T-helper 1 cell (primary cell): ENCODE data around the gene CALHM3.
"Not testable (repeated sequence)": the region's sequence is repeated elsewhere in the genome, so short reads cannot be mapped to it uniquely, and the experiment has no call there.

Source experiments
- DNase-seq, 5 donors: peaks; one replicate each; pipeline ENCODE4 v3.0.0-alpha.2; 2012 to 2020

Gene CALHM3

DNA sequence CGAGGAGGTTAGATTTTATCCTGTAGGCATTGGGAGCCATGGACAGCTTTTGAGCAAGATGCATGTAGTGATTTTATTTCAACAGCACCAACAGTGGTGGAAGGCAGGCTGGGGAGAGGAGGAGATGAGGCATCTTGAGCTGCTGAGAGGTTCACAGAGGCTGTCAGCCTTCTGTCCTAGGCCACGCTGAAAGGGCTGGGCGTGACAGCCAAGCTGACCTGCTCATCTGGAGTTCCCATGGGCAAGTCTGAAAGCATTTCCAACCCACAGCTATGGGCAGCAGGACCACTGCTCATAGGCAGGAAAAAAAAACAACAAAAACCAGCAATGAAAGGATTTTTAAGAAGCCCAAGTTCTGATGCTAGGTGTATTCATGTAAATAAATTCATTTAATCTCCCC, 22.1 kb upstream of the CALHM3 start:
- DNase-seq, result no peak

DNA sequence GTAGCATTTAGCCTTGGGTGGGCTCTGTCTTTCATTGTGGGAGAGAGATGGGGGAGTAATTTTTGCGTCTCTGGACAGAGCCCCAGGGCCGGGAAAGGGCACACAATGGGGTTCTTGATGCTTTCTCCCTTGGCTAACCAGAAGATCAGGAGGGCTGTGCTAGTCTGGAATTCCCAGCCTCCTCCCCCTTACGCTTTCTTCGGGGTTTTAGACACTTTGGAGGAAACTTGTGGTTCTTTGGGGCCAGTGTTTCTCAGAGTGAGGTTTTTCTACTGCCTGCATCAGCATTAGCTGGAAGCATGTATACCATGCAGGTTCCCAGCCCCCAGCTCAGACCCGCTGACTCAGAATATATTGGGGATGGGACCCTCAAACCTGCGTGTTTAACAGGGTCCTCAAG, 21.4 kb upstream of the CALHM3 start:
- no peak for DNase-seq

DNA sequence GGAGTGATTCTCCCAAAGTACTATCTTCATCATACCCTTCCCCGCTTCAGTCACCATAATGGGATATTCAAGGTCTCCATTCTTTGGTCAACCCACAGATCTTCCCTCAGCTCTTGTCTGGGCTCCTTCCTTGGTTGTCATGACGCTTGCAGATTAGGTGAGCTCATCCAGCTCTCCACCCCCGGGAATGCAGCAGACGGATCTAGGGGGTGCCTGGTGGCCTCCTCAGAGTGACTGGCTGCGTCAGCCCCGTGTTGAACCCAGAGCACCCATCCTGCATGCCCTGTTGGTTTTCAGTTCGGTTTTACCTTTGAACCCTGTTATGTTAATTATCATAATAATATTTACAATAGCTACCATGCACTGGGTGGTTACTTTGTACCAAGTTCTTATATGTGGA, 20.8 kb upstream of the CALHM3 start:
- DNase-seq, result no peak

DNA sequence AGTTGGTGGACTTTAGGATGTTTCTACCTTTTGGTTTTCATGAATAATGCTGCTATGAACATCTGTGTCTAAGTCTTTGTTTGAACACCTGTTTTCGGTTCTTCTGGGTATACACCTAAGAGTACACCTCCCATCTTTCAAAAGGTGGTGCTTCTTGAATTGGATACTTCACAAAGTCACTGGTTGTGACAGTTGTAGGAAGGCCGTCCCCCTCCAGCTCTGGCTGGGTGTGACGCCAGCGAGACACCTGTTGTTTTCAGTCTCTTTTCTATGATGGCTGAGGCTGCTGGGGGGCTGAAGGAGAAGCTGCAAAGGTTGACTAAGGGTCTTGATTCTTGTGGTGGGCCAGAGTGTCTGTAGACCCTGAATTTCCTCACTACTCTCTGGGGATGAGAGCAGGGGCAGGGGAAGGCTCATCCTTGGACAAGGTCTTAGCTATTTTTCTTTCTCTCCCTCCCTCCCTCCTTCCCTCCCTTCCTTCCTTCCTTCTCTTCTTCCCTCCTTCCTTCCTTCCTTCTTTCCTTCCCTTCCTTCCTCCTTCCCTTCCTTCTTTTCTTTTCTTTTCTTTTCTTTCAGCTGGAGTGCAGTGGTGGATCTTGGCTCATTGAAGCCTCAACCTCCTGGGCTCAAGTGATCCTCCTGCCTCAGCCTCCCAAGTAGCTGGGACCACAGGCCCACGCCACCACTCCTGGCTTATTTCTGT, 20.0 kb upstream of the CALHM3 start:
- DNase-seq, result no peak

DNA sequence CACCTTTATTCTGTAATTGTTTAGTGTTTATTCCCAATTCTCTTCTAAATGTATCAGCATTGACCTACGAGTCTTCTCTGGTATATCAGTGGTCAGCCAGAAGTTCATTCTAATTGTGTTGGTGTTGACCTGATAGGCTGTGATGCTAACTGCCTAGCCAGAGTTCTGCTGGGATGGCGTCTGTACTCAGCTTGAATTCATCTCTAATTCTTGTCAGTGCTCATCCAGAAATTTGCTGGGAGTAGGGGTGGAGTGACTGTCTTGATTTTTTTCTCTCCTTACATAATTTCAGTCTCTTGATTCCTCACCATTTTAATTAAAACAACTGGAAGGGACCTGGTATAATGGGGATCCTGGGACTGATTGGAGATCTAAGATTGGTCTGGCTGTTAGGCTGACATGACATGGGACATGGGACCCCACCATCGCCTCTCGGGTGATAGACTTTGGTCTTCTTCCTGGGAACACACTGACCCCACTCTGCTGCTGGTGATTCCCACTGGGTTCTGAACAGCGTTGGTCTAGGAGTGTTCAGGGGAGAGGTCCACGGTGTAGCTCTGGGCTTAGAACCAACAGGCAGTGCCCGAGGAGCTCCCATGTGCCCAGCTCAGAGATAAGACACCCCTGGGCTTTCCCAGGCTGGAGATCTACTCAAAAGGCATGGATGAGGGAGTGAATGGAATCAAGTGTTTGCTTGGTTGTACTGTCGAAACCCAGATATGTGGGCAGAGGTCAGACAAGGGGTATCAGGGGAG, 18.3 kb upstream of the CALHM3 start:
- no peak for DNase-seq

DNA sequence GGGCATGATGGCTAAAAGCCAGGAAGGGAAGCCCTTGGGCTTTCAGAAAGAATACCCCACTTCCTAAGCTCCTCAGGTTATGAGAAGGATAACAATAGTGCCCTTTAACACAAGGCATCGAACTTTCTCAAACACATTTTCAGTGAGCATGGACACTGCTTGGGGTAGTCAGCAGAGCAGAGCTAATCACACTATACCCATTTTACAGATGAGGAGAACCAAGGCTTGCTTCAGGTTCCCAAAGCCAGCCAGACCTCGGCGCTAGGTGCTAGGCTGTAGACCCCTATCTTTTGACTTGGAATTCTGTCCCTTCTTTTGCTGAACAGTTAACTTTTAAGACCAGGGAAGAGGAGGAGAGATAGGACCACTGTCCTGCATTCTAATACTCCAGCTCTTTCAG, 16.3 kb upstream of the CALHM3 start:
- no peak for DNase-seq

DNA sequence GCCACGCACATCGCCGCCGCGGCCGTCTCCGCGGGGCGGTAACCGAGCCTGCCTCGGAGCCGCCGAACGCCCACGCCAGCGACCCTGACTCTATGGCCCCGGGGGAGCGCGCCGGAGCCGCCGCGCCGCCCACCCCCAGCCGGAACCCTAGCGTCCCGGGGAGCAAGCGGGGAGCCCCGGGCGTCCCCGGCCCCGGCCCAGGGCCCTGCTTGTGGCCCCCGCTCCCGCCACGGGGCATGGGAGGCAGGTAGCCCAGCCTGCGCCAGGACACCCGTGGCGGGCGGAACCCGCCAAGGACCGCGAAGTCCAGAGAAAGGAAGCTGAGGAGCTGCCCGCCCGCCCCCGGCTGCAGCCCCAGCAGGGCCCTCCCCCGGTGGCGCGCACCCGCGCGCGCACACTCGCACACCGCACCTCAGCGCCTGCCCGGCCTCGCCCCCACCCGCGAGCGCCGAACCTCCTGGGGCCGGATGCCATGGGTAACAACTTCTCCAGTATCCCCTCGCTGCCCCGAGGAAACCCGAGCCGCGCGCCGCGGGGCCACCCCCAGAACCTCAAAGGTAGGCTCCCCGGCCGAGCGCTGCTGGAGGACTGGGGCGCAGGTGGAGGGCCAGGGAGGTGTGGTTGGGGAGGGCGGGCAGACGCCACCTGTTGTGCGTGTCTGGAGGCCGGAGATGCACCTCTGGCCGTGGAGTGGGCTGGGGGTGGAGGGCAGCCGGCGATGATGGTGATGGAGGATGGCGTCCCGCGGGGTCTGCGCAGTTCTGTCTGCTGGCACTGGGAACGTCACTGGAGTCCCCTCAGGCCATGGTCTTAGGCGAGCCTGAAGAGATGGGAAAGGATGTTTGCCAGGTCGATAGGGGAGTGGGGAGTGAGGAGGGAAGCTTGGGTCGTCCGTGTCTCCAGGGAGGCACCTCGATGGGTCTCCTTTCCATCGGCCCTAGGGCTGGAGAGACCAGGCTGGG, 15.2 kb upstream of the CALHM3 start:
- DNase-seq, result peak in 2 of 5 donors; percentile 10 to 41

DNA sequence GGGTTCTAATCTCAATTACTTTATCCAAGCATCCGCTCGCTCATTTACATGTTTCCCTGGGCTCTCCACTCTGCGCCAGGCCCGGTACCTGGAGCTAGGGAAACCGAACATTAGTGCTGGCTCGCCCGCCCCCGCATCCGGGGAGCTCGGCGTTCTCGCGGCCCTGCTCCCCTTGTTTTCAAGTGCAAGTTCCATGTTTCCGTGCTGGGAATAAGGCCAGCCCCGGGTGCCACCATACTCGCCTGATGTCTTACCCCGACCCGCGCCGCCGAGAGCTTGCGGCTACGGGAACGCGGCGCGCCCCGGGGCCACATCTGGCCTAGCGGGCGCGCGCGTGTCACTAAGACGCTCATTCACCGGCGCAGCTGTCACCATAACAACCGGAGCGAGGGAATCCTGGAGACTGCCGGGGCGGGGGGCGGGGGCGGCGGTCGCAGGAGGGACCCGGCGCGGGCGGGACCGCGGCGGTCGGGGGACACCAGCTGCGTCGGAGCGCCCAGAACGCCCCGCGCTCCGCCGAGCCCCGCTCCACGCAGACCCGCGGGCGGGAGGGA, 14.4 kb upstream of the CALHM3 start, which contains the start of gene NEURL1:
Gene NEURL1 (plus strand): TSS at position 344 of the 554 bp plus-strand sequence. CDS start 683 bp downstream, outside the sequence.
- DNase-seq, result peak in 2 of 5 donors; percentile 11 to 30

DNA sequence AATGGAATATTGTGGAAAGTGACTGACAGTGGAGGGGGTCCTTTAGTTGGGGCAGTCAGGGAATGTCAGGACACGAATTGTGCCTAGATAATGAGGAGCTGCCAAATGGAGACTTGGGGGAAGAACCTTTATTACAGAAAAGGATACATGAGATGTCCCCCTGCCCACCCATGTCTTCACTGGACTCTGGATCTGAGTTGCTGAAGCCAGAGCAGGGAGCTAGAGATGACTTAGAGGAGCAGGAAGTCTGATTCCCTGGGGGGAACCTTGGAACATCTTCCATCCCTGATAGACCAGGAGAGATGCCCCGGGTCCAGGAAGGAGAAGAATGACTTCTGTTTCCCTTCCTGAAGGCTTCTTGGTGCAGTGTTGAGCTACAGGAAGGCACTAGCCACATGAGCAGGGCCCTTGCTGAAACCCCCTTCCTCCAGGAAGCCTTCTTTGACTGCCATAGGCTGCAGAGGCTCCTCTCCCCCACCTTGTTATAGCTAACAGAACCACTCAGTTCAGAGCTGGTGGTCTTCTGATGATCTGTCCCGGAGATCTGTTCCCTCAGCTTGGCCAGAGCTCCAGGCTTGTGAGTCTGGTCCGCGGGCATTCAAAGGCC, 13.7 kb upstream of the CALHM3 start:
- DNase-seq, result no peak

DNA sequence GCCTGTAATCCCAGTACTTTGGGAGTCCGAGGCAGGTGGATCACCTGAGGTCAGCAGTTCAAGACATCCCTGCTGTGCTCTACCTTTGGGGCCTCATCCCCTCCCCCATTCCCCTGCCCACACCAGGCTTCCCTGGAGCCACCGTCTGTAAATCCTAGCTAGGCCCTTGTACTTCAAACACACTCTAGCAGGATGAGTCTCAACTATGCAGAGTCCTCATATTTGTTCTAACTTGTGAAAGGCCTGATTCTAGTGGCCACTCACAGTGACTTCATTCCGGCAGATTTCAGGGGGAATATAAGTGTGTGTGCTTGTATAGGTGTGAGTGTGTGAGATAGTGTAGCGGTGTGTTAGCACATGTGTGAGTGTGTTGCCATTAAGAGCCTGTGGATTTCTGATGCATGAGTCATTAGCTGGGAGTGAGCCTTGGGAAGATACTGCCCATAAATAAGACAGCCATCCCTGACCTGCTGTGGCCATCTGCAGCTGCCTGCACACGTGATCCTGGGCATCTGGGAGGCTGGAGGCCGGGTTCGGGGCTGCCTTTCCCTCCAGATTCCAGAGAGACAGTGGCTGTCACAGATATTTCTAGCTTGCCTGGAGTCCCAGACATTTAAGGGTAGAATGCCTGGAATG, 12.8 kb upstream of the CALHM3 start:
- DNase-seq, result no peak

DNA sequence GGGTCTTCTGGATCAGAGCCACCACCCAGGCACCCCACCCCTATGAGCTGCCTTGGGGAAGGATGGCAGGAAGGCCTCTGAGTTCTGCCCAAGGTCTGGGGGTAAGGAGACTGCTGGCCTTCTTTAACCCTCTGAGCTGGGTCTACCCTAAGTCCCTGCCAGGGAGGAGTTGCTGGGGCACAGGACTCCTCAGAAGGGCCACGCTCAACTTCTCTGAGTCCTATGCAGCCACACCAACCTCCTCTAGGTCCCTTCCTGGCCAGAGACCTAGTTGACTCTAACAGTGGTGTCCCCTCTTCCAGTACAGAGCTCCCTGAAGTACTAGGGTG, 11.9 kb upstream of the CALHM3 start:
- no peak for DNase-seq

DNA sequence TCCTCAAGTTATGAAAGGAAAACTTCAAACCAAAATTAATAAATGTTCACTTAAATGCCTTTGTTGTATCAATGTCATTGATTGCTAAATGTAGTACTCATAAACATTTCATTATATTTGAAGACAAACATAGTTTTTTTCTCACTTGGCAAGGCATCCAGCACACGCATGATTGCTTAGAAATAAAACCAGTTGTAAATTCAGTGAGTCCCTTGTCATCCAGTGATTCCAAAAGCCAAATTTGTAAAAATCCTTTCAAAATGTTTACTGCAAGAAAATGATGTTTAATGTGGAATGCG, 8.3 kb upstream of the CALHM3 start:
- DNase-seq, result no peak

DNA sequence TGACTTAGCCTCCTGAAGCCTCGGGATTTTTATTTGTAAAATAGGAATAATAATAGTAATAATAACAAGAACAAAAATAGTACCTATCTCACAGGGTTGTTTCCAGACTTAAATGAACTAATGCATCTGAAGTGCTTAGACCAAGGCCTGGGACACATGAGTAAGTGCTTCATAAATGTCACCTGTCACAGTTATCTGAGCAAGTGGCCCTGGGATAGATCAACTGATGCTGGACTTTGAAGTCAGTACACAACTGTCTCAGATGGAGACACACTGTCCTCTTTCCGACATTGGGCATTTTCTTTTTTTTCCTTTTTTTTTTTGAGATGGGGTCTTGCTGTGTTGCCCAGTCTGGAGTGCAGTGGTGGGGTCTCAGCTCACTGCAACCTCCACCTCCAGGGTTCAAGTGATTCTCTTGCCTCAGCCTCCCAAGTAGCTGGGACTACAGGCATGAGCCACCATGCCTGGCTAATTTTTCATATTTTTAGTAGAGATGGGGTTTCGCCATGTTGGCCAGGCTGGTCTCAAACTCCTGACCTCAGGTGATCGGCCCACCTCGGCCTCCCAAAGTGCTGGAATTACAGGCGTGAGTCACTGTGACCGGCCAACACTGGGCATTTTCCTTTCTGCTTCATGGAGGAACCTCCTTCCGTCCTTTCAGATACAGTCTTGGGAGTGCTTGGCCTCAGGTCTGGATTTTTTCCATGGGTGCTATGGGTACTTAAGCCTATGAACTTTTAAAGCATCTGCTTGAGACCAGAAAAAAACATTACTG, 7.8 kb upstream of the CALHM3 start:
- DNase-seq, result not testable (repeated sequence)

DNA sequence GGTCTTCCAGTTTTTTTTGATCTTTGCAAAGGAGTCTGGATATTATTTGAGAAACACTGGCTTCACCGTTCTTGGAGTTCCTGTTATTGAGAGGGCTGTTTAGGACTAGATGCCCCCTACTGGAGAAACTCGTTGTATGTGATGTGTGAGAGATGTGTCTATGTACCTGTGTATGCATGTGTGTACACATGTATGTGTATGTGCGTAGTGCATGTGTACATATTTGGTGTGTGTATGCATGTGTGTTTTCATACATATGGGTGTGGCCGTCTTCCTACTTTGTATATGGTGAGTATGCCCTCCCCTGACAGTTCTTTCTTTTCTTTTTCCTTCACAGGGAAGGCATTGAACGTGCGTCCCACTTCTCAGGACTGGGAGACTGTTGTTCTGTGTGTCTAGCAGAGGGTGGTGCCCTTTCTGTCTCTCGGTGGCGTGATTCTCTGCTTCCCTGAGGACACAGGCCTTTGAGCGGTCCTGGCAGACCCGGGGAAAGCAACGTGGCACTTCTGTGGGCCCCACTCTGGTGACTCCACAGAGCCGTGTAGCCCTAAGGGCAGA, 3.0 kb upstream of the CALHM3 start:
- peak in 3 of 5 donors; percentile 32 to 78 (median 36) for DNase-seq

DNA sequence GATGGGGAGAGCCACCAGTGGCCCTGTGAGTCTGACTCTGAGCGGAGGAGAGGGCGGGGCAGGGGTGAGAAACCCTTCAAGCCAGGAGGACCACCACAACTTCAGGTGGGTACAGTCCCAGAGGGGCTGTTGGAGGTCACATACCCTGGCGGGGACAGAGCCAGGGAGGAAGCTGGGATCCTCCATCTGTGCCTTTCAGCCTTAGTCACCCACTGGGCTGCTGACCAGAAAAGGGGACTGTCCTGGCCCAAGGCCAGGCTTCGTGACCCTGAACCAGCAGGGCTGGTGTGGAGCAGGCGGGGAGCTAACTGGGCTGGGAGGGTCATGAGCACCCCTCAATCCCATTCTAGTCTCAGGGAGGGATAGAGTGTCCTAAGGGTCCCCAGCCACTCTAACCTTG, 1.5 kb upstream of the CALHM3 start:
- no peak for DNase-seq

DNA sequence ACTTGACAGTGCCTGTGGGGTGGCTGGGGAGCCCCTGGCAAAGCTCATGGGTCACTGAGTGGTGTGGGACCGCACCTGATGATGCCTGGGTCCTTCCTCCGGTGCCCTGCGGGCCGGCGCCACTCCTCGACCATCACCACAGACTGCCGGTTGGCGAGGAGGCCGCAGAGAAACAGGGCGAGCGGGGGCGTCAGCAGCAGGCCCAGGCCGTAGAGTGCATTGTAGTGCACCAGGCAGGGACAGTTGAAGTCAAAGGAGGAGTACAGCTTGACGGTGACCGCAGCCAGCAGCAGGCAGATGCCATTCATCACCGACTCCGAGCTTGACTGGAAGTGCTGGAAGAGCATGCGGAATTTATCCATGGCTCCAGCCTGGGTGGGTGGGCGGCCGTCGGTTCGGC, 369 bp downstream of the CALHM3 start:
- no peak for DNase-seq

DNA sequence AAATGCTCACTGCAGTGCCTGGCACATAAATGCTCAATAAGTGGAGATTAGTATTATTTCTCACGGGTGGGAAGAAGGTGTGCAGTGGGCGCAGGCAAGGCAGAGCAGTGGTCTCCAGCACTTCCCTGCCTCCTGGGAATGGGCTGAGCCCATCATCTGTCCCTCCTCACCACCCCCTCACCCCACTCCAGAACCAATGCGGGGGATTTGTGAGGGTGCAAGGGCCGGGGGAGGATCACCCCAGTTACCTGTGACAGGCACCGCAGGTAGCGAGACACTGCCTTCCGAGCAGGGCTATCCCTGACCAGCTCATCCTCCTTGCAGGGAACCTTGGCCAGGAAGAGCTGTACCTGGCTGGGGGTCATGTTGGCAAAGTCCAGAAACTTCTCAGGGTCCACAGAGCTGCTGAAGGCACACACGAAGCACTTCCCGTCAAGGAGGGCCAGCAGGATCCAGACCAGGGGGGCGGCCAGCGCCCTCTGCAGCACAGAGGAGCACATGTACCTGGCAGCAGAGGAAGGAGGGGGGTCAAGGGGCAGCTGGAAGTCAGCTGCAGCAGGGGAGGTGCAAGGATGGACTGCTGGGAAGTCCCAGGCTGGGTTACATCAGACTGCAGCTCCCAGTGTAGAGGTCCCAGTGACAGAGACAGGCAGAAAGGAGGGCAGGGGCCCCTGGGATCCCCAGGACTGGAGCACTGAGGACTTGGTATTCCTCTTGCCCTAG, 2.8 kb downstream of the CALHM3 start:
- DNase-seq, result peak in 1 of 5 donors; percentile 52

DNA sequence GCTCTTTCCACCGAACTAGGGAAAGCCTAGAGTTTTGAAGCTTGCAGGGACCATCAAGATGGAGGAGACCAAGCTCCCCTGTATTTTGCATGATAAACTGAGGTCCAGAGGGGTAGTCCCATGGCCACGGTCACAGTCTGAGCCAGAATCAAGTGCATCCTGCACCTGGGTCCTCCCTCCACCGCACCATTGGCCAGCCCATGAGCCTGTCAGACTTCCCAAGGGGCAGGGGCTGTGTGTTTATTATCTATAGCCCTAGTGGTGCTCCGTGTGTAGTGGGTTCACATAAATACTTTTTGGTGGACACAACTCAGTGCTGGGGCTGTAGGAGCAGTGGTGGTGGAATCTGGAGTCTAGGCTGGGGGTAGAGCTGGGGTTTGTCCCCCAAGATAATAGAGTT, 3.6 kb downstream of the CALHM3 start:
- no peak for DNase-seq

DNA sequence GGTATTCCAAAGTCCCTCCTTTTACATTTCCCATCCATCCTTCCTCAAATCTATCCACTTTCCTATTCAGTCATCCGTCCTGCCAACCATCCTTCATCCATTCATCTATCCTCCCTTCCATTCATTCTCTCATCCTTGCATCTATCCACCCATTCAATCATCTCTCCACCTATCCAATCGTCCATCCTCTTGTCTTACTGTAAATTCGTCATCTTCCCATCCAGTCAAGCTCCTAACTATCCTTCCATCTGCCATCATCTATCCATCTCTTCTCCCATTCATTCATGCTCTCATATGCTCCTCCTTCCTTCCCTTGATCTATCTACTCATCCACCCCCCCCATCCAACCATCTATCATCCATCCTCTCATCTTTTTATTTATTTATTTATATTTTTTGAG, 5.0 kb downstream of the CALHM3 start:
- DNase-seq, result no peak

DNA sequence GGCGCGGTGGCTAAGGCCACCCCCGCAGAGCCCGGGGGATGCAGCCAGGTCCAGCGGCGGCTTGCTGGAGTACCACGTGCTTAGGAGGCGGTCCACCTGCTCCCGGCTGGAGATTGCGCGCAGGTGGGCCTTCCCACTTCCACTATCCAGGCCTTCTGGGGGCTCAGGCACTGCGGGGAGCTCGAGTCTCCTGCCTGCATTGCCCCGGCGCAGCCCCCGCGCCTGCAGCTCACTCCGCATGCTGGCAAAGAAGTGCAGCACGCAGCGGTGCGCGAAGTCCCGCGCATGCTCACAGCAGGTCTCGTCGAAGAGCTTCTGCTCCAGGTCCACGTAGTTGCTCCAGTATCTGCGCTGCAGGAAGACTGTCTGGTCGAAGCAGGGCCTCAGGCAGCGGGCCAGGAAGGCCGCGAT, 5.8 kb downstream of the CALHM3 start:
- DNase-seq, result no peak
